ENCODE measurements around the gene CATSPERZ. TPM values are rescaled to one million over a fixed set of nuclear protein-coding genes. Genes with fewer than 3 reads are reported as not detected.

CATSPERZ gene
- total and polyA plus RNA-seq, 3 donors from 2014 or later = 278 to 1,116 (median 484) TPM

DNA sequence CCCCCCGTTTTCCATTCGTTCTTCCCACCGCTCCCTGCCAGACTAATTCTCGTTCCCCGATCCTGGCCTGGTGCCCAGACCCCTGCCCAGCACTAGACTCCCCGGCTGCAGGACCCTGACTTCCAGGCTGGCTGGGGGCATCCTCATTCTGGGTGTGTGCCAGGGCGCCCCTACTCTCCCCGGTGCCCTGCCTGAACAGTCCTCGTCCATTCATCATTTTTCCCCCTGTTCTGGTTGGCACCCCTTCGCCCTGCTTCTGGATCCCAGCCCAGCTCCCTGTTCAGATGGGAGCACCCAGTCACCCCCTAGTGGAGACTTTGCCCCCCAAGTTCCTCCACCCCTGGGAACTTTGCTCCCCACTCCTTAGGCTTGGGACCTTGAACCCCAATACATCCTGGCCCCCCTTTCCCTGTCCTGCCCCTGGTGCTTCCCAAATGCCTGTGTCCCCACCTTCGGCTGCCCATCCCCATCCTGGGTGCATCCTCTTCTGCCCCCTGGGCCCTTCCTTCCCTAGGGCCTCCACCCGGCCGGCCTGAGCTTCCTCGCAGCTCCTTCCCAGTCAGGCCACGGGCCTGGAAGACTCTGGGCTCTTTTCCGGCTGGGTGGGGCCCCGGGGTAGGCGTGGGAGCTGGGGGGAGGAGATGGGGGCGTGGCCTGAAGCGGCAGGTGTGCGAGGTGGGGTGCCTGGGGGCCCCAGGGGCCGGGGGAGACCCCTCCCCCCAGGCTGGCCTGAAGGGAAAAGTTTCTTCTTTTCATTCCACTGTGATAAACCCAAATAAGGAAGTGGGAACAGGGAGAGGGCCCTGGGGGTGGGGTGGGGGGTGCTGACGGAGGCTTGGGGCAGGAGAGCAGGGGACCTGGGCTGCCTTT is 47.9 kb upstream of the CATSPERZ start:
- Histone ChIP-seq H3K9me3 (no peaks in the 10 kb centered on the region), H3K36me3 (ENCODE audit: low read depth, missing control alignments) (no peaks in the 10 kb centered on the region), H3K27ac (peak overlapping the region; percentile 72), H3K4me1 (peaks cover 30% of the 10 kb centered on the region), H3K4me3 (peak overlapping the region; percentile 83 to 84), H3K27me3 (no peaks in the 10 kb centered on the region)
- intact Hi-C loops (cut with DNase I; ENCODE audit: low total_unique reads) = no loop called here
- peak; percentile 46 for DNase-seq
- TF ChIP-seq, protein P1, sequence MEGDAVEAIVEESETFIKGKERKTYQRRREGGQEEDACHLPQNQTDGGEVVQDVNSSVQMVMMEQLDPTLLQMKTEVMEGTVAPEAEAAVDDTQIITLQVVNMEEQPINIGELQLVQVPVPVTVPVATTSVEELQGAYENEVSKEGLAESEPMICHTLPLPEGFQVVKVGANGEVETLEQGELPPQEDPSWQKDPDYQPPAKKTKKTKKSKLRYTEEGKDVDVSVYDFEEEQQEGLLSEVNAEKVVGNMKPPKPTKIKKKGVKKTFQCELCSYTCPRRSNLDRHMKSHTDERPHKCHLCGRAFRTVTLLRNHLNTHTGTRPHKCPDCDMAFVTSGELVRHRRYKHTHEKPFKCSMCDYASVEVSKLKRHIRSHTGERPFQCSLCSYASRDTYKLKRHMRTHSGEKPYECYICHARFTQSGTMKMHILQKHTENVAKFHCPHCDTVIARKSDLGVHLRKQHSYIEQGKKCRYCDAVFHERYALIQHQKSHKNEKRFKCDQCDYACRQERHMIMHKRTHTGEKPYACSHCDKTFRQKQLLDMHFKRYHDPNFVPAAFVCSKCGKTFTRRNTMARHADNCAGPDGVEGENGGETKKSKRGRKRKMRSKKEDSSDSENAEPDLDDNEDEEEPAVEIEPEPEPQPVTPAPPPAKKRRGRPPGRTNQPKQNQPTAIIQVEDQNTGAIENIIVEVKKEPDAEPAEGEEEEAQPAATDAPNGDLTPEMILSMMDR (IDR thresholded peaks at IDR 0.05) = peak in 2 of 3 experiments; percentile 10 to 22
- TF ChIP-seq POLR2A (IDR thresholded peaks at IDR 0.05) = no peak
- WGBS, 2 donors = 3 to 4% methylated on average over 12 to 23 of the region's 23 CpGs

DNA sequence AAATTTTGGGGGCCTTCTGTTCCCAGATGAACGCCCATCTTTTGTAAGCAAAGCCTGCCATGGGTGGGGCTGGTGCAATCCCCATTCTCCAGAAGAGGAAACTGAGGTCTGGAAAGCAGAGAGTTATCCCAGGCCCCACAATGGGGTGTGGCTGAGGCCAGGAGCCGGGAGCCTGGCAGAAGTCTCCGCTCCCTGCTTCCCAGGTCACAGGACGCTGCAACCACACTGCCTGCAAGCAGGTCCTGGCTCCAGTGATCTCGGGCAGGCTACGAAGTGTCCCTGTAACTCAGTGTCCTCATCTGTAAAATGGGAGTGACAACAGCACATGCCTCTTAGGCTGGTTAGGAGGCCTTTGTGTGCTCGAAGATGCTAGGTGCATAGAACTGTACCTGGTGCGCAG is 47.1 kb upstream of the CATSPERZ start:
- H3K36me3 ChIP-seq (ENCODE audit: low read depth, missing control alignments) = no peaks in the 10 kb centered on the region
- DNase-seq = no peak
- intact Hi-C loops (cut with DNase I; ENCODE audit: low total_unique reads) = no loop called here
- no peak overlapping the region for H3K4me3 ChIP-seq
- peaks cover 22% of the 10 kb centered on the region for H3K4me1 ChIP-seq
- 79% methylated on average over 8 of the region's 8 CpGs for WGBS, 2 donors
- no peaks in the 10 kb centered on the region for H3K27me3 ChIP-seq
- peak overlapping the region in 1 of 2 donors; percentile 72 for H3K27ac ChIP-seq
- TF ChIP-seq POLR2A (IDR thresholded peaks at IDR 0.05) = no peak
- TF ChIP-seq, protein P1 (IDR thresholded peaks at IDR 0.05) = no peak
- no peaks in the 10 kb centered on the region for H3K9me3 ChIP-seq

DNA sequence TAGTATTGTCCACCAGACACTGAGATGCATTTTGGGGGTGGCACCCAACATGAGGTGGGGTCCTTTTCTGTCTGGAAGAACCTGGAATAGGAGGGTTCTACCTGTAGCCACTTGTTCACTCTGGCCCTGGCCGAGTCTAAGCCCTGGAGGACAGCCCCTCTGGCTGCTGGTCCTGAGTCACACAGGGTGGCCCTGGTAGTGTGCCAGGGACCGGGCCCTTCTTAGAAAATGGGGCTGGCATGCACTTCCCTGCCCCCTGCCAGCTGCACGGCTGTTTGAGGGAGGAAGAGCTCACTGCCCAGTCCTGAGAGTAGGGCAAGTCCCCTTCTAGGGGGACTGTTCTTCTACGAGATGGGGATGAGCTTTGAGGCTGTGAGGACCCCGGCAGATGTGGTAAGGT is 46.7 kb upstream of the CATSPERZ start:
- TF ChIP-seq, protein P1 (IDR thresholded peaks at IDR 0.05) = no peak
- no peak for TF ChIP-seq POLR2A (IDR thresholded peaks at IDR 0.05)
- H3K9me3 ChIP-seq = no peaks in the 10 kb centered on the region
- intact Hi-C loops (cut with DNase I; ENCODE audit: low total_unique reads) = no loop called here
- H3K4me1 ChIP-seq = peaks cover 22% of the 10 kb centered on the region
- H3K27me3 ChIP-seq = no peaks in the 10 kb centered on the region
- WGBS, 2 donors = 71 to 78% methylated on average over 2 to 5 of the region's 5 CpGs
- no peaks in the 10 kb centered on the region for H3K36me3 ChIP-seq (ENCODE audit: low read depth, missing control alignments)
- H3K4me3 ChIP-seq = no peak overlapping the region
- H3K27ac ChIP-seq = no peak overlapping the region
- no peak for DNase-seq

DNA sequence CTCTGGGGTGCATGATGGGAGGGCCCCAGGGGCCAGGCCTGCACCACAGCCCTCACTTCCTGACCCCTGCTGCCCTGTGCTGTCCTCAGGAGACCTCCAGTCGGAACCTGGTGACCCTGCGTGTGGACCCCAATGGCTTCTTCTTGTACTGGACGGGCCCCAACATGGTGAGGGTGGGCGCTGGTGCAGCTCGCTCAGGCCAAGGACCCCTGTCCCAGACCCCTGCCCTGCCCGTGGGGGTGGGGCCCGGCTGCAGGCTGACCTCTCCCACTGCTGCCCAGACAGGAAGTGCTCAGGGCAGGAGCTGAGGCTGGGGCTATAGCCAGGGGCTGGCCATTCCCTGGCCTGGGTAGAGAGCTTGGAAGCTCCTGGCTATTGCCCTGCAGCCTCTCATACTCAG is 45.8 kb upstream of the CATSPERZ start:
- DNase-seq = no peak
- H3K27me3 ChIP-seq = no peaks in the 10 kb centered on the region
- intact Hi-C loops (cut with DNase I; ENCODE audit: low total_unique reads) = no loop called here
- peaks cover 22% of the 10 kb centered on the region for H3K4me1 ChIP-seq
- H3K9me3 ChIP-seq = no peaks in the 10 kb centered on the region
- no peak overlapping the region for H3K27ac ChIP-seq
- TF ChIP-seq, protein P1 (IDR thresholded peaks at IDR 0.05) = no peak
- no peak for TF ChIP-seq POLR2A (IDR thresholded peaks at IDR 0.05)
- H3K4me3 ChIP-seq = no peak overlapping the region
- no peaks in the 10 kb centered on the region for H3K36me3 ChIP-seq (ENCODE audit: low read depth, missing control alignments)
- WGBS, 2 donors = 90% methylated on average over 7 of the region's 7 CpGs; no CpG with 5 or more reads in 1 of the 2 donors

Measured in testis (tissue), 3 donors.